EH (cell line): ENCODE data around the gene PMVK.

Experiments
- DNase-seq: peaks from one replicate; pipeline ENCODE4 v3.0.0-alpha.2; 2015; ENCODE audit warnings: low read depth

Gene PMVK

DNA sequence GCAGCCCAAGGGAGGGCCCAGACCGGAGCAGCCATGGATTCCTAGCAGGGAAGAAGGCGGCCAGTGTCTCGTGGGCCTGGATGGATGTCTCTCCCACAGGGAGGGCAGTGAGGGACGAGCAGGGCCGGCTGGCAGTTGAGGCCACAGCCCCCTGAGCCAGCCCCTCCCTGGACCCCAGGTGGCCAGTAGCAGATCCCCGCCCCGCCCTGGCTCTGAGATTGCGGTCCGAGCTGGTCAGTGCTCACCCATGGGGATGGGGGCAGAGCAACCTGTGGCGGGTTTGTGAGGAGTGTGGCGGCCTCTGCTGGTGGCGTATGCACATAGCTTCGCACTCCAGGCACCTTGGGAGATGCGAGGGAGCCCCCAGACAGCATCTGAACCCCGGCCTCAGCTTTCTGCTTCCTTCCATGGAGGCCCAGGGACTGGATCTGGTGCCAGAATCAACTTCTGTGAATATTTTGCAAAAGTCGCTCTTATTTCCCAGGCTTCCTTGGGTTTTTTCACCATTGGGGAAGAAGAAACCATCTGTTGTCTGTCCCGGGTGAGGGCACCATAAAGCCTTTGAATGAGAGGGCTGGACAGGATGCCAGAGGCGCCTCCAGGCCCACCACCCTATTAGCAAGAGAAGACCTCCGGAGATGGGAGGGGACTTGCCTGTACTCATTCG lies 58.0 kb downstream of the PMVK start:
- DNase-seq = peak; percentile 66

DNA sequence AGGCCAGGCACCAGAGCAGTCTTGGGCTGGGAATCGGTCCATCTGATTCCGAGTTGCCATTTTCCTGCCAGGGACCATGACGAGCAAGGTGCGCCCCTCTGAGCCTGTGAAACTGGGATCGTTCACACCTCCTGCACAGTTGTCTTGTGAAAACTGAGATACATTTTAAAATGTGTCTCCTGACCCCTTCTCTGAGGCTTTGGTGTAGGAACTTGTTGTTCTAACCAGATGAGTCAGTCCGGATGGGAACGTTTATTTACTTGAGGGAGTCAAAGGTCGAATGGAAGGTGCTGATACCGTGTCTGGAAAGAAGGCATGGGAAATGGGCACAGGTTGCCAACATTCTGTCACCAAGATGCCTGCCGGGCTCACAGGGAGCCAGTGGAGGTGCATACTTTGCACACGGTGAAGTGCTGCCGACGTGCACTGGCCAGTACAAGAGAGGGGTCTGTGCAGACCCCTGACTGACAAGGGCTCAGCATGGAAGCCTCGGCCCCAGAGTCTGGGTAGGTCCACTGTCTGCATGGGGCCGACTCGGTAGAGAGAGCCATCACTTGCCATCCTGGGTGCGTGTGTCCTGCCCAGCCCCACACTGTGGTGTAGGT lies 59.0 kb downstream of the PMVK start:
- DNase-seq = no peak

DNA sequence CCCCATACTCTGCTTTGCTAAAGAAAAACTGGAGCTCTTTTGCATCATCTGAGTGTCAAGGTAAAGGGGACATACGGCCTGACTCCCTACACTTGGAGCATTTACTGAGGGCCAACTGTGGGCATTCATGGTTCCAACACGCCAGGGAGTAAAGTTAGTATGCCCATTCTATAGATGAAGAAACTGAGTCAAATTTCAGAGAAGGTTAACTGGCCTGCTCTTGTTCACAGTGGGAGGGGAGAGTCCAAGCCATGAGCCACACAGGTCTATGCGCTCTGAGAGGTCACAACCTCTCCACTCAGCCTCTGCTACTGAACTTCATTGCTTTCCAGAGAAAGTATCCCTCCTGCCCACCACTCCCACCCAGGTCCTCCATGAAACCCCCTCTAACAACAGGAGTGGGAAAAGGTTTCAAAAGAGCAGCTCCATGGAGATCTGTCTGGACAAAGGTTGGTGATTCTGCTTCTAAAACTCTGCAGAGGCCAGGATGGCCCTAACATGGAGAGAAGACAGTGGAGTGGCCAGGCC lies 59.6 kb downstream of the PMVK start:
- no peak for DNase-seq
